Vagina (tissue), 2 donors: Measurements from ENCODE around the gene CARD6.

Experiments used
- CTCF ChIP-seq, 3 experiments: fragments of 450-650 bp in 2 of 3; fragments of 200-600 bp in 1 of 3; sonication (generic) in 1 of 3; IDR thresholded peaks; one replicate each; pipeline ENCODE4 v1.5.1; 2017 to 2019; ENCODE audit warnings: antibody characterized with exemption in 3 of 3, mild to moderate bottlenecking in 2 of 3, moderate library complexity in 2 of 3
- POLR2A ChIP-seq, 2 donors: fragments of 450-650 bp; IDR thresholded peaks; one replicate each; pipeline ENCODE4 v1.6.1; 2017; ENCODE audit warnings: antibody characterized with exemption in 2 of 2, mild to moderate bottlenecking in 2 of 2, moderate library complexity in 2 of 2

DNA sequence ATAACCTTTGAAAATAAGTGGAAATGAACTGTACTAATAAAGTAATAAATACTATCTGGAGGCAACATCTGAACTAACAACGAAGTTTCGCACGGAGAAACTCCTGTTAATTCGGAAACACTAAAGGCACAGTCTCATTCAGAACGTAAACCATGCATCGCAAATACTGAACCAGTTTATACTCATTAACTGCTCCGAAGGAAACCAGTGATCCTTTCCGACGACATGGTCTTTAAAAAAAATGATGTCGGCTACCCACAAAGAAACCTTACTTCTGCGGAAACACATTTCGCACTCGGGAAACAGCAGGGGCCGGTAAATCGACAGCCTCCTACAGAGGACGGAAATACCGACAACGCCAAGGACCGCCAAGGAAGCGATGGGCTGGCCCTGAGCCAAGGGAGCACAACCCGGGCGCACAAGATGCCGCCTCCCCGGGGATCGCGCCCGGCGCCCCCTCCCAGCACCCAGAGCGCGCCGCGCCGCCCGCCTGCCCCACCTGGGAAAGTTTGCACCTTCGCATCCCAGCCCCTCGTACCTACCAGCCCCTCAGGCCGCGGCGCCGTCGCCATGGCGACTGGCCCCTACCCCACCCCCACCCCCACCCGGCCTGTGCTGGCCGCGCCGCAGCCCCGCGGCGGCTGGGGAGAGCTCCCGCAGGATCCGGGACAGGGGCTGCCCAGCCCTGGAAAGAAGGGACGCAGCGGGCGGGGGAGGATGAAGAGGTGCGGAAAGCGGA is 43.7 kb upstream of the CARD6 start:
- no peak for TF ChIP-seq CTCF (IDR thresholded peaks at IDR 0.05)
- TF ChIP-seq POLR2A (IDR thresholded peaks at IDR 0.05): no peak
